GM18873 (cell line): ENCODE data around the gene ZFR2.
"Not testable (repeated sequence)": the region's sequence is repeated elsewhere in the genome, so short reads cannot be mapped to it uniquely, and the experiment has no call there.

Experiments used
- ATAC-seq: cut with Tn5 transposase; IDR thresholded peaks from one replicate; pipeline ENCODE4 v1.9.1; 2021; ENCODE audit warnings: mild to moderate bottlenecking, moderate library complexity, moderate number of reproducible peaks; ENCODE audit not compliant: unreplicated experiment, low FRiP score

The ZFR2 gene

GRCh38 chr19:3868770-3869456 is at the start of gene ZFR2:
ZFR2 (minus strand) TSS chr19:3869038; CDS start chr19:3869017, 21 bp downstream.
- ATAC-seq, result no peak

GRCh38 chr19:3916033-3916432 is 47.2 kb upstream of the ZFR2 start:
- no peak for ATAC-seq

GRCh38 chr19:3914199-3914598 is 45.4 kb upstream of the ZFR2 start:
- ATAC-seq, result no peak

- ATAC-seq, result no peak
These were observed 41.3 kb upstream of the ZFR2 start for GRCh38 chr19:3910105-3910504.

GRCh38 chr19:3908266-3909054 is 39.6 kb upstream of the ZFR2 start:
- ATAC-seq, result no peak

- ATAC-seq, result no peak
These were observed 38.9 kb upstream of the ZFR2 start for GRCh38 chr19:3907626-3908265.

- ATAC-seq, result no peak
These were observed 35.4 kb upstream of the ZFR2 start for GRCh38 chr19:3904233-3904632.

DNA sequence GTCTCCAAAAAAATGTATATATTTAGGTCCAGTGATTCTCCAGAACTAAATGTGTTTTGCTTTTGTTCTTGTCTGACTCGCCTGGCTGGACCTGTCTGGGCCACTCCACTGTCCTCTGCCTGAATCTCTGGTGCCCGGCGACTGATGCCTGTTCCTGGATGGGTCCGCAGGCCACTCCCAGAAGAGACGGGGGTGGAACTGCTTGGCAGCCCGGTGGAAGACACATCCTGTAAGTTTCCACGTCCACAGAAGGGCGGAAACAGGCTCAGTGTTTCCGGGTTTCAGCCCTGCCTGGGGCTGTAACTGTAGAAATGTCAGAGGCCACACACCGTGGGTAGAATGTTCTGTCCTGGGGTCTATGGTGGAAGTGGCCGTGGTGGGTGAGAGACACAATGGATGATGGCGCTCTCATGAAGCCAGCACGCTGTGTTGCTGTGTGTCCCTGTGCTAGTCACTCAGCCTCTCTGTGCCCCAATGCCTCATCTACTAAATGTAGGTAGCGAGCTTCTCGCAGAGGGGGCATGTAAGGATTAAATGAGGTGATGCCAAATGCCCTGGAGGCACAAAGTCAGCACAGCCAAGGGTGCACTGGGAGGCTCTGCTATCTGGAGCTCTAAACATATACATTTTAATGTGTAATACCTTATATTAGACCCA is 33.6 kb upstream of the ZFR2 start:
- no peak for ATAC-seq

DNA sequence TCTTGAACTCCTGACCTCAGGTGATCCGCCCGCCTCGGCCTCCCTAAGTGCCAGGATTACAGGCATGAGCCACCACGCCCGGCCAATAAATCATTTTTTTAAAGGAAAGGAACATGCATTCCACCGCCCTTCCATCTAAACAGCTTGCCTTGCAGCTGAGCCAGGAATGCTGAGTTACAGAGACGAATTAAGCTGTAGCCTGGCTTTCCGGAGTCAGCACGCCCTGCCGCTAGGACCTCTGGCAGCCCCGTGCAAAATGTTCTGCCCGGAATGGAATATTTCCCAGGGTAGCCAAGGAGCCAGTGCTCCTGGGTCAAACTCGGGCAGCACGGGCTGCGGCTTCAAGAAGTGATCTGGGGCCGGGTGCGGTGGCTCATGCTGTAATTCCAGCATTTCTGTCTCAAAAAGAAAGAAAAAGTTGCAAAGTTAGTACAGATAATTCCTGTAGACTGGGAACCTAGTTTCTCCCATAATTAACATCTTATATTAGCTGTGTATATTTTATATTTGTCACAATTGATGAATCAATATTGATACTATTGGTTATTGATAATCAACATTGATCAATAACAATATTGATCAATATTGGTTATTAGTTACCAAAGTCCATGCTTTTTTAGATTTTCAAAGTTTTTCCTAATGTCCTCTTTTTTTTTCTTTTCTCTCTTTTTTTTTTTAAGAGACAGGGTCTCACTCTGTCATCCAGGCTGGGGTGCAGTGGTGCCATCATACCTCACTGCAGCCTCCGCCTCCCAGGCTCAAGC is 30.9 kb upstream of the ZFR2 start:
- ATAC-seq, result no peak

DNA sequence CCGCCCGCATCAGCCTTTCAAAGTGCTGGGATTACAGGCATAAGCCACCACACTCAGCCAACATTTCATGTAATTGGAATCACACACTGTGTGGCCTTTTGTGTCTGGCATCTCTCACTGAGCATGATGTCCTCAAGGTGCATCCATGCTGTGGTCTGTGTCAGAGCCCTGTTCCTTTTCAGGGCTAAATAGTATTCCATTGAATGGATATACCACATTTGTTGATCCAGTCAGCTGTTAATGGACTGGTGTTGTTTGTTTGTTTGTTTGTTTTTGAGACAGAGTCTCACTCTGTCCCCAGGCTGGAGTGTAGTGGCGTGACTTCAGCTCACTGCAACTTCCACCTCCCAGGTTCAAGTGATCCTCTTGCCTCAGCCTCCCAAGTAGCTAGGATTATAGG is 29.6 kb upstream of the ZFR2 start:
- ATAC-seq, result no peak

DNA sequence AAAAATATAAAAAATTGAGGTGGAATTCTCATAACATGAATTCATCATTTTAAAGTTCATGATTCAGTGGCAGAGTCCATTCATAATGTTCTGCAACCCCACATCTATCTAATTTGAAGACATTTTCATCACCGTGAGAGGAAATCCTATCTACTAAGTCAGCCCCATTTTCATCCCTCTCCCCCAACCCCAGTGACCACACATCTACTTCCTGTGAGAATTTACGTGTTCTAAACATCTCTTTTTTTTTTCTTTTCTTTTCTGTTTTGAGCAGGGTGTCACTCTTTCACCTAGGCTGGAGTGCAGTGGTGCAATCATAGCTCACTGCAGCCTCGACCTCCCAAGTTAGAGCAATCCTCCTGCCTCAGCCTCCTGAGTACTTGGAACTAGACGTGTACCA is 29.1 kb upstream of the ZFR2 start:
- ATAC-seq, result no peak

DNA sequence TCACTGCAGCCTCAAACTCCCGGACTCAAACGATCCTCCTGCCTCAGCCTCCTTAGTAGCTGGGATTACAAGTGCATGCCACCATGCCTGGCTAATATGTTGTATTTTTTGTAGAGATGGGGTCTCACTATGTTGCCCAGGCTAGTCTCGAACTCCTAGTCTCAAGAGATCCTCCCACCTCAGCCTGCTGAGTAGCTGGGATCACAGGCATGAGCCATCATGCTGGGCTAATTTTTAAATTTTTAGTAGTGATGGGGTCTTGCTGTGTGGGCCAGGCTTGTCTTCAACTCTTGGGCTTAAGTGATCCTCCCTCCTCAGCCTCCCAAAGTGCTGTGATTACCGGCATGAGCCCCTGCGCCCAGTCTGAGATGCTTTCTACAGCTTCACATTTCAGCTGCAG is 26.9 kb upstream of the ZFR2 start:
- ATAC-seq, result no peak

GRCh38 chr19:3894959-3895358 is 26.1 kb upstream of the ZFR2 start:
- not testable (repeated sequence) for ATAC-seq

DNA sequence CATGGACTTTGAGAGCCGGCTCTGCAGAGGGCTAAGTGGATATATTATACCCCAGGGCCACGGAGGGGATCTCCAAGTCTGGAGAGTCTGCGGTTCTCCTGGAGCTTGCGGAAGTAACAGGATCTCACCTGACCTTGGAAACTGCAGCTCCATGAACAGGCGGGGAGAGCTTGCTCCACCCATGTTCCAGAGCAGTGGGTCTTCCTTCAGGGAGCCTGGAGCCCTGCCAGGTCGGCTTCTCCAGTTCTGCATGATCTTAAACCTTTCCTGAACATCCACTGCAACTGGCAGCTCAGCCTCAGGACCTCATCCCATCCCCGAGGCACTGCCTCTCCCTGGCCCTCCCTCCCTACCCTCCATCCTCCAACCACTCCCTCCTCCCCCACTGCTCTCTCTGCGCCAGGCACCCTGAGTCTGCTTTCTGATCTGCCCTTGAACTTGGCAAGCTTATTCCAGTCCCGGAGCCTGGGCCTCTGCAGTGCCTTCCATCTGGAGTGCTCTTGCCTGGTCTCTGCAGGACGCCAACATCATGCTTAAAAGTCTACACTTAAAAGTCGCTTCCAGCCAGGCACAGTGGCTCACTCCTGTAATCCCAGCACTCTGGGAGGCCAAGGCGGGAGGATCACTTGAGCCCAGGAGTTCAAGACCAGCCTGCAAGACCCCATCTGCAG is 24.8 kb upstream of the ZFR2 start:
- no peak for ATAC-seq

- ATAC-seq, result no peak
These were observed 21.8 kb upstream of the ZFR2 start for GRCh38 chr19:3890591-3890990.

GRCh38 chr19:3882041-3882384 is 13.2 kb upstream of the ZFR2 start:
- ATAC-seq, result no peak

- no peak for ATAC-seq
These were observed 12.6 kb upstream of the ZFR2 start for GRCh38 chr19:3881272-3882040.

GRCh38 chr19:3880471-3881271 is 11.8 kb upstream of the ZFR2 start, which contains the start of gene ATCAY:
ATCAY (plus strand) TSS chr19:3880685; CDS start chr19:3885768, 5,083 bp downstream.
- ATAC-seq, result no peak
